ENCODE data around the gene NR2E3. TPM values are rescaled to one million over a fixed set of nuclear protein-coding genes. Genes with fewer than 3 reads are reported as not detected.

The NR2E3 gene
- 0.23 TPM for polyA plus RNA-seq (2013, experiment 1 of 2; ENCODE audit: insufficient read length)
- 0.15 TPM for polyA plus RNA-seq (2013, experiment 2 of 2; ENCODE audit: insufficient read length)

DNA sequence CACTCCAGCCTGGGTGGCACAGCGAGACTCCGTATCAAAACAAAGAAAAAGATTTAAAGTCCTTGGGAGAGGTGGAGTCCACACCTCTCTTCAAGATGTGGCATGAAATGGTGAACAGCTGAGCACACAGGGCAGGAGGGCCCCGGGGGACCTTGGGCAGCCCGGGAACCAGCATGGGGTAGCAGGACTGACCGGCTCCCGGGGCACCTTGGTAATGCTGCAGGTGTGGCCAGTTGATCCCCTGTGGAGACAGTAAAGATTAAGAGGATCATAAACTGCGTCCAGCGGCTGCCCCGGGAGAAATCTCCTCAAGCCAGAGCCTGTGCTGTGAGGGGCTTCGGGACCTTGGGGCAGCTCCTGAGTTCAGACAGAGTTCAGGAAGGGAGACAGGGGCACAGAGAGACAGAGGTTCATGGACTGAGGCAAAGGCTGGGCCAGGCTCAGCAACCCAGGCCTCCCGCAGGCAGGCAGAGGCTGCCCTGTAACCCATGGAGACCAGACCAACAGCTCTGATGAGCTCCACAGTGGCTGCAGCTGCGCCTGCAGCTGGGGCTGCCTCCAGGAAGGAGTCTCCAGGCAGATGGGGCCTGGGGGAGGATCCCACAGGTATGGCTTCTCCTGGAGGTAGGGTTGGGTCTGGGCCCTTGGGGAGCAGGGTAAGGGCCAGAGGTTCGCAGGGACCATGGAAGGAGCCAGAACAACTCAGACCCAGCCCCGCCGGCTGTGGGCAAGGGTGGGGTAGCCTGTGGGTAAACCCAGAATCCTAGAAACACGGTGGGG lies at the start of gene NR2E3:
NR2E3 (plus strand) TSS at position 299 of the 780 bp plus-strand sequence; CDS start at position 489, 190 bp downstream.
- no peak for DNase-seq

DNA sequence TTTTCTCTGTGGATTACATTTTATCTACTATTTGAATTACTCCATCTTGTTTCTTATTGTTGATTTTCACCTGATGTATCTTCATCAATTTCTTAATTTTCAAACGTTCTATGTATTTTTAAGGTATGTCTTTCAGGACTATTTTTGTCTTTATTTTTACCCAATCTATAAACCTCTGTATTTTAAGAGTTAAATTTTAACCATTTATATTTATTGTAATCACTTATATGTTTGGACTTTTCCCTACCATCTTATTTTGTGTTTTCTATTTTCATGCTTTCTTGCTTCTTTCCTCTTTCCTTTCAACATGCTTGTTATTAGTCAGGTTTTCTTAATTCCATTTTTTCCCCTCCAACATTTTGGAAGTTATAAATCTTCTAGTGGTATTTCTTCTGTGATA lies 49.5 kb upstream of the NR2E3 start:
- no peak for DNase-seq

DNA sequence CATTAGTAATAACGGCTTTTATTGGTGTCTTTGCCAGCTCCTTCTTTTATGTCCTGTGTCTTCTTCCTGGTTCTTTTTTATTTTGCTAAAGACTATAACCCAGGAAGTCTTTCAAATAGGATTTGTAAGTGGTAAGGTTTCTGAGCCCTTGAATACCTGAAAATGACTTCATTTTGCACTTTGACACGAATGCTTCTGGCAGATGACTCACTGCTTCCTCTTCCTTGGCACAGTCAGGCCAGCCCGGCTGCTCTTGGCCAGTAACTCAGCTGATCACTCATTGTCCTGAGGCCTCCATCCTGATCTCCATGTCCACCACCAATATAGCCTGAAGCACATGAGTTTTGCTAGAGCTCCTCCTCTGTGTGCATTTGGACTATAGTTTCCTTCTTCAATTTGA lies 48.7 kb upstream of the NR2E3 start:
- peak; percentile 38 for DNase-seq

DNA sequence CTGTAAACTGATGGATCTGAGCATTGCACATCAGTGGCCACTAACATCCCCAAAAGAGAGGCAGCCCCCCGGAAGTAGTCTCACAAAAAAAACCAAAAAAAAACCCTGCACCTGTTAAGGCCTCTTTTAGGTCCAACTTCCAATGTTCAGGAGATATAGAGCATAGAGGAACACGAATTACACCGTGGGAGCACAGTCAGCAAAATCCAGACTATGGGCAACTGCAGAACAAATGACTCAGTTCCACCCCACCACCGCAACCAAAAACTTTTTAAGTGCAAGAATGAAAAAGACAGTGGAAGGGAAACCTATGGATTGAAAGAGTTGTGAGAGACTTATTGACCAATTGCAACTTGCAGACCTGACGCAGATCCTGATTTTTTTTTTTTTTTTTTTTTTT lies 42.2 kb upstream of the NR2E3 start:
- DNase-seq, result no peak

DNA sequence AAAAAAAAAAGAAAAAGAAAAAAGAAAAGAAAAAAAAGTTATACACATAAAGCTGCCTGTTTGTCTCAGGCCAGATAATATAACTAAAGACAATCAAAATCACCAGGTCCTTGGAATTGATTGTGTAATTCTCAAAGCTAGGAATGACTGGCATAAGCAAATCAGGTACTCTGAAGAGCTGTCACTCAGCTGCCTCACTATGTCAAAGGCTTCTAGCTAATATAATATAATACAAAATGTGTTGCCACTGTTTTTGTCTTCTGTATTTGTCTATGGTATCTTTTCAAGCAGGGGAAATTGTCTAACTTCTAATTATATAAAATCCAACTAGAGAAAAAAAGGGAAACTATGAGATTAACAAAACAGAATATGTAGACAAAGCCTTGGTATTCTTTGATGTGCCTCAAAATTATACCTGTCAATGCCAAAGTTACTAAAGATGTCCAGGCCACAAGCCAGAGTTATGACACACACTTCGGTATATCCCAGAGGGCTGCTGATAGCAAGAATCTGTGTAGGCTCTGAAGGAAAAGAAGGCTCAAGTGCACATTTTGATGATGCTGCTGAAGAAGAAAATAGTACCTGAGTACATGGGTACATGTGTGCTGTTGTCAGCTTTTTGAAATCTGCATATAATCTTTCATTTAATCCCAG lies 37.0 kb upstream of the NR2E3 start:
- no peak for DNase-seq

DNA sequence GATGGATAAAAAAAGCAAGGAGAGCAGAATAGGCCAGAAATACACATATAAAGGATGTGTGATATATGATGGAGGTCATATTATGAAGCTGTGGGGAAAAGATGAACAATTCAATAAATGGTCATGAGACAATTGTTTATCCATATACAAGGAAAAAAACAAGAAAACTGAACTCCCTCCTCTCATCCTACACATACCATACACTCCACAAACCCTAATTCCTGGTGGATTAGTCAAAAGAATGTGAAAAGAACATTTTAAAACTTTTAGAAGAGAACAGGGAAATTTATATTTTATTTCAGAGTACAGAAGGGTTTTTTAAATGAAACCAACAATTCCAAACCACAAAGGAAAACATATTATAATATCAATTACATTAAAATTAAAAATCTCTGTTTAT lies 34.5 kb upstream of the NR2E3 start:
- DNase-seq, result peak; percentile 57

DNA sequence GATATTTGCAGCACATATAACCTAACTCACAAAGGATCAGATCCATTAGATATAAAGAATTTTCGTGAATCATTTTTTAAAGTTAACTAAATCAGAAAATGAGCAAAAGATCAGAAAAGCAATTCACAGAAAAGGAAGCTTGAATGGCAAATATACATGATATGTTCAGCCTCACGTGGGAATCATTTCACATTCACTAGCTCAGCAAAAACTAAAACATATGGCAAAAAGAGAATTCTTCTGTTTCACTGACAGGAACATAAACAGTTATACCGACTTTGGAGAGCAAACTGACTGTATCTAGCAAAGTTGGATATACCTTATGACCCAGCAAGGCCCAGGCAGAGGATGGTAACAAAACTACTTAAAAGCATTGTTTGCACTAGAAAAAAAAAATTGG lies 34.0 kb upstream of the NR2E3 start:
- DNase-seq, result no peak

DNA sequence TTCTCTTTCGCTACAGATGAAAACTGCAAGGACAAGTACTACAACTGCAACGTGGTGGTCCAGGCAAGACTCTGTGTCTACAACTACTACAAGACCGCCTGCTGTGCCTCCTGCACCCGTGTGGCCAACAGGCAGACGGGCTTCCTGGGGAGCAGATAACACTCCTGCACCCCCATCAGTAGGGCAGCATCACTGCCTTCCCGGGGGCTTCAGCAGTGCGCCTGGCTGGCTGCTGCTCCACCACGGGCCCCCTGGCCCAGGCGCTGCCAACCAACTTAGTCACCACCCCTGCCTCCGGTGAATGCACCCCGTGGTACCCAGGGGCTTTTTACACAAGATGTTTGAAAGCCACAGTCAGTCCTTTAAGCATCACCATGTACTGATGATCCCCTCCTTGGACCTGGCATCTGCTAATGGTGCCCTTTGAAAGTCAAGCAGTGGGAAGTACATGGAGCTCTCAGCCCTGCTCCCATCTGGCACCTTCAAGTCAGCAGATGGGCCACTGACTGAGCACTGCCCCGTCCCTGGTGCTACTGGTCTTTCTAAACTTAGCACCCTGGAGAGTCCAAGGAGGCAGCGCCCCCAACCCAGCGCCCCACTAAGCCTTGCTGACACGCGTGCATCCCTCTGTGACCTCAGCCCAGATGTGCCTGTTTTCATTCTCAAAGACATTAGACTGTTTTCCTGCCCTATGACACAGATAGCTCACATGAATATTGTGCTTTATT lies 33.0 kb upstream of the NR2E3 start:
- no peak for DNase-seq

DNA sequence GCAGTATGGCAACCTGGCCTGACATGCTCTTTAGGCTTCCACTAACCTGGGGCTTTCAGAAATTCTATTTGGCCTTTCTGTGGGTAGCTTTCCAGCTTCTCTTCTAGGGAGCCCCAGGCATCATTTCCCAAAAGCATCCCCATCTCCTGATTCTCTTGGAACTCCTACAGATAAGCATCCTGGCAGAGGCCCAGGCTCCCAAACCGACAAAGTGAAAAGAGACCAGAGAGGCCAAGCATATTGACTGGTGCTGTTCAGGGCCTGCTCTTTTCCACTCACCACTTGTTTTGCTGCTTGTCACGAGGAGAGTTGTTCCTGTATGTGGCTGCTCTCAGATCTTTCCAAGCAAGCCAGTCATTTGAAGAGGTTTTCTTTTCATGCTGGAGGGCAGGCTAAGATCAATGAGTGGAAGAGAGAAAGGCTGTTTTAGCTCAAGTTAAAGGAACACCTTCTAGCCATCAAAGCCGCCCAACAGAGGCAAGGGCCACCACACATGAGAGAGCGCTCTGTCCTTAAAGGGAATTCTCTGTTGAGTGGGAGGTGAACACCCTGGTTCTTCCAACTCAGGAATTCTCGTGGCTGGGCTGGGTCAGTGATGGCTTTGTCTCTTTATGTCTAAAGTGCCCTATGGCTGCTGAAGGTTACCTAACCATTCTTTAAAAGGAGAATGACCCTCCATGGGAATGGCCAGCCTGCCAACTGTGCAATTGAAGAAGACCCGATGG lies 31.1 kb upstream of the NR2E3 start:
- no peak for DNase-seq

DNA sequence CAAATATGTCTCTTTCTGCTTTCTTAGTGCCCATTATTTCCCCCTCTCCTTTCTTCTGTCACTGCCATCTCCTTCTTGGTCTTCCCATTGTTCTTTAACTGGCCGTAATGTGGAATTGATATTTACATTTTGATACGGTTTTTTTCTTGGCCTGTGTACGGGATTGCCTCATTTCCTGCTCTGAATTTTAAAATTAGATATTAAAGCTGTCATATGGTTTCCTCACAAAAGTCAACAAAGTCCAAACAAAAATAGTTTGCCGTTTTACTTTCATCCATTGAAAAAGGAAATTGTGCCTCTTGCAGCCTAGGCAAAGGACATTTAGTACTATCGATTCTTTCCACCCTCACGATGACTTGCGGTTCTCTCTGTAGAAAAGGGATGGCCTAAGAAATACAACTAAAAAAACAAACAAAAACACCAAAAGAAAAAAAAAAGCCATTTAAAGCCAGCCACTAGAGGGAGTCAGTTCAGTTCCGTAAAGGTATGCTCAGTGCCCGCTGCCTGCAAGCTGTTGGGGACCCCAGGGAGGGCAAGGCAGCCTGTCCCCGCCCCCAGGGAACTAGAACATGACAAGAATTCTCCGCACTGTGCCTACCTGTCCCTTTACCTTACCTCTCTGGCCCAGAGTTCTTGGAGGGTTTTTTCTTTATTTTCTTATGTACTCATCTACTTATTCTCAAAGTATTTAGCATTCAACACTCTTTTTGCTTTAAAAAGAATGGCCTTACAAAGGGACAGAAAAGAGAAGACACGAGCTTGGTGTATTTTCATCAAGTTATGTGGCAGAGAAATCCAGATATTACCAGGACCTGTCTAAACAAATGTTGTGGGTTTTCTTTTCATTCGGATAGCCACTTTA lies 30.0 kb upstream of the NR2E3 start:
- DNase-seq, result peak; percentile 44

DNA sequence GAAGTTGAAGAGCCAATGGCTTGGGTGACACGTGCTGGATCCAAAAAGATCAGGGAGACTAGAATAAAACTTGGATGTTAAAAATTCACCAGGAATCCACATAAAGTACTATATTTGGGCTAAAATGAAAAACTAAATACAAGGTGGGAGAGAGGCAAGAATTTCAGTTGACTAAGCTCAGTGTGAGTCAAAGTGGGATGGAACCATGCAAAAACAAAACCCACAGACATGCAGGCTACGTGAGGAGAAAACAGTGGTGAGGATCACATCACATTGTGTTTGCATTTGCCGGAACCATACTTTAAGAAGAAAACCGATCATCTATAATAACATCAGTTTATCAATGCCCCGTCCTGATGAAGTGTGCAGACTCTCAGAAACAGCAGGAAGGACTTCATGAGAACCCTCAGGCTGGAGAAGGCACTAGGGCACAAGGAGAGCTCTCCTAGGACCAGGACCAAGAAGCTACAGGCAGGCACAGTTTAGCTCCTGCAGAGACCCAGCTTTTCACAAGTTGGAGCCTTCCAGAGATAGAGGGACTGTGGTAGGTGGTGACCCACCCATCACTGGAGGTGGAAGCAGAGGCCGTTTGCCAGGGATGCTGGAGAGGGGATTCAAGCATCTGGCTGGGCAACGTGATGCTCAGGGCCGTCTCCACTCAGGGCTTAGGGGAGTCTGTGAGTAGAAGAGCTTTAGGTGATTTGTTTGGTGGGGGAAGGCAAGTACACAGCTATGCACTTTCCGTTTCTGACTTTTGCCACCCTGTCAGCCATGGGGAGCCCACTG lies 29.0 kb upstream of the NR2E3 start:
- DNase-seq, result peak; percentile 33

DNA sequence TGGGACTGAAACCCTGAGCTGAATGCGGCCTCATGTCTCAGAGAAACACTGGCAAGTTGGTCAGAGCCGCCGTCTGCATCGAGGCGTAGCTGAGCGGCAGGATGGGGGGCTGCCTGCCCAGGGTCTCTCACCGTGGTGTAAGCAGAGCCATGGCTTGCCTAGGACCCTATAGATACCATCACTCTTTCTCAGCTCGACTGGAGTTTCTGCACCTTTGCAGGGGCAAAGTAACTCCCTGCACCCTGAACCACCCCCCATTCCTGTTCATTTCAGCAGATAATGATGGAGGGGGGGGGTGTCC lies 28.4 kb upstream of the NR2E3 start:
- DNase-seq, result no peak

DNA sequence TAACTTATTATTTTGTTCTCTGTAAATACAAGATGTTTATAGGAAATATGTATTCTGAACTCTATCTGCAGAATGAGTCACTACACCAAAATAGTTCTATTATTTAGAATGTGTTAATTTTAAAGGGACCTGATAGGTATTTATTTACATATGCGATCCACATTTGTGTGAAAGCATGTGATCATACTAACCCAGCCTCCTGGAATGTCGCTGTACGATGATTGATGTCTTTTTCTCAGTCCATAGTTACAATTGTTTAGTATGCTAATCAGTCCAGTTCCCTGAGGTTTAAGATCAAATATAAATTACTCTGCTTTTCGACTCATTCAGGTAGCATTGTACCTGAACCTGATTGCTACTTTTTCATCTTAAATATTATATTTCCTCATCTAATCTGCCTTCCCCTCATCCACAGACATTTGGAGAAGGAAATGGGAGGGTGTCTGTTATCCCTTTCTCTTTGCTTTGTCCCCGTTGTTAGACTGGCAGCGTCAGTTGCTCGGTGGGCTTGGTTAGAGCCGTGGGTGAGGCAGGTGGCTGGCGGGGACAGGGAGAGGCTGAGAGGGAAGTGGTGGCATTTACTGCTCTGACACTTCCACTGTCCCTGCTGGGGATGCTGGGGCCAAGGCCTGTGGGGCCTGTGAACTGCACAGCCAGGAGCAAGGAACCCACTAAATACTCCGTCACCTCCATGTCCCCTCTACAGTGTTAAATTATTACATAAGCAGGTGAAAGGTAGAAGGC lies 27.8 kb upstream of the NR2E3 start:
- DNase-seq, result no peak

DNA sequence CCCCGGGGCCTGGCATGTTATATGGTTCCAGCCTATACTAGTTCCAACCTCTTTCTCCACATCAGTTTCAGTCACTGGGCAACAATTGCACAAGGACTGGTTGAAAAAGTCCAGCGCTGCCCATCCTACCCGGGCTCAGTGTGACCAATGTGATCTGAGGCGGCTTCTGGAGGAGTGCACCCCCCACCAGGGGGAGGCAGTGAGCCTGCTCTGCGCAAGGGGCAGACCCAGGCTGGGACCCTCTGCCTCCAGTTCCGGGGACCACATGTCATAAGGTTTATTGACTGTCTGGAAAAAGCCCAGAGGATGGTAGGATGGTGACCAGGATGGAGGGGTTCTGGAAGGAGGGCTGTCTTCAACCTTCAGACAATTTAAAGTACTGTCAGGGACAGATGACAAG lies 25.6 kb upstream of the NR2E3 start:
- DNase-seq, result no peak

DNA sequence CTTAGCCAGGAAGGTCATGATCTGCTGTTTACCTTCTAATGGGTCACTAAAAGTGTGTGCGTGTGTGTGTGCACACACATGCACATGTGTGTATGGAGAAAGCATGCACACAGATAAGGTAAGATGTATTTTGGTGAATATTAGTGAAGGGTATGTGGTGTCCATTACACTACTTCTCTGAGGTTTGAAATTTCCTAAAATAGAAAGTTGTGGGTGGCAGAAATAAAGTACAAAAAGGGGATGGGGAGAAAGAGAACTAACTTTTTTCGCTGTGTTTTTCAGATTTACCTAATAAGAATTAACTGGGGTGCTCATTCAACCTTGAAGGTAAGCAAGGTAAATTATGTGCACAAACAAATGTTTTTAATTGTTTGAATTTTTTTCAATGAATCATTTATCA lies 24.4 kb upstream of the NR2E3 start:
- DNase-seq, result no peak

DNA sequence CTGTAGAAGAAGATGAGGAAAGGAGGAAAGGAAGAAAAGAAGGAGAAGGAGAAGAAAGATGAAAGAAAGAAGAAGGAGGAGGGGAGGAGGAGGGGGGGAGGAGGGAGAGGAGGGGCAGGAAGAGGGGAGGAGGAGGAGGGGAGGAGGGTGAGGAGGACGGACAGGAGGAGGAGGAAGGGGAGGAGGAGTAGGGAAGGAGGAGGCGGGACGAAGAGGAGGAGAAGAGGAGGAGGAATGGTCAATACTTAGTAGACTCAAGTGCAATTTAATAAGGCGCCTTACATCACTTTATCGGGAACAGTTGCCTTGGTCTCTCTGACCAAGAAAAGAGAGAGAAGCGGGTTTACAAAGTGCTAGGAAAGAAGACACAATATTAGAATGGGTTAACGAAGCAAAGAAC lies 23.7 kb upstream of the NR2E3 start:
- DNase-seq, result no peak

DNA sequence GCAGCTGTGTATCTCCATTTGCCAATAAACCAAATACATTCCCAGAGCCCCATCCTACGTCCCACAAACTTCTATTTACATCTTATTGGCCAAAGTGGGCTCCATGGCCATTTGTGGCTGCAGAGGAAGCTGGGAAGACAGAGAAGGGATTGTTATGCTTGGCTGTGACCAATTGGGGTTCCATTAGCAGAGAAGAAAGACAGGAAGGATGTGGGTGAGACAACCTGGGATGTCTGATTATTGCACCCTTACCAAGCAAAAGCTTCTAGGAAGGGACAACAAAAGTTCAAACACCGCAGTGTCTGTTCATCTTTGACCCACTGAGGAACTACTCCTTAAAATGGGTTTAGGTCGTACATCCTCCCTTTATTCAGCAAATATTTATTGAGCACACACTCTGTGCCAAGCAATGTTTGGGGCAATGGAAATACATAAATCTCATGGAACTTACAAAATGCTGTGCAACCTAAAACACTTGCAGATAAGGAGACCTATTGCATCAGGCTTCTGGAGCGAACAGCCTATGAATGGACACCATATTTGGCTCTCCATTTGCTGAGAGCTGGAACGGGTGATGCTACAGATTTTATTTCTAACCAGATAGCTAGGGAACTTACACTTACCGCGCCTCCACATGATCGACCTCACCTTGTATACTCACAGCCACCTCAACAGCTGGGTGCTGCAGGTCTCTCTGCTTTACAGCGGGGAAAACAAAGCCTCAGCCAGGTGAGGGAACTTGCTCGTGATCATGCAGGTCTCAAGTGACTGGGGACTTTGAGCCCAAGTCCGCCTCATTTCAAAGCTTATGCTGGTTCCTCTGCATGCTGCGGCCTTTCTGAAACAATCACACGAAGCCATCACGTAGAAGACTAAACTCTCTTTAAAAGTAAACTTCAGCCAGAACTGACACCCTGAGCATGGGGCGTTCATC lies 21.4 kb upstream of the NR2E3 start:
- no peak for DNase-seq

DNA sequence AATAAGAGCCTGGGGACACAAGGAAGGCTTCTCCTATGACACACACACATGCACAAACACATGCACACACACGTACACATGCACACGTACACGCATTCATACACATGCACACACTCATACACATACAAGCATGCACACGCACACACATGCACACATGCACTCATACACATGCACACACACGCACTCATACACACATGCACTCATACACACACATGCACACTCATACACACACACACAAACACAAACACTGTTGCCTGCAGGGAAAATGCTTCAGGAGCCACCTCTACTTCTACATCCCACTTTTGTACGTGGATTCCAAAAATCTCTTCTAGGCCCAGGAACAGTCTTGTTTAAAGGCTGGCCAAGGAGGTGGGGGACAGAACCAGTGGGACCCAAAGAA lies 20.7 kb upstream of the NR2E3 start:
- no peak for DNase-seq

DNA sequence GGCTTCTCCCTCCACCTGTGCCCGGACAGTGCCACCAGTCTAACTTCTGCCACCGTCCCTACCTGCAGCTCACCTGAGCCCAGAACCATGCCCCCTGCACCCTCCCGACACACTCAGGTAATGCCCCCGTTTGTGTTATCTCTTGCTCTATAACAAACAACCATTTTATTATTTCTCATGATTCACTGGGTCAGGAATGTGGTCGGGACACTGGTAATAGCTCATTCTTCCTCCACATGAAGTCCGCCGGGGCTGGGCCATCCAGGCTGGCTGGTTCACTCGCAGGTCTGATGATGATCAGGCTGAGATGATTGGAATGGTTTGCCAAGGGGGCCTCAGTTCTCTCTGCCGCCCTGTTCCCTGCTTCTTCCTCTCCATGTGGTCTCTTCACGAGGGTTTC lies 20.3 kb upstream of the NR2E3 start:
- DNase-seq, result peak; percentile 30
